NCI-H146 (cell line): ENCODE measurements around the gene SMG7.
A peak's percentile ranks its signal among the peaks of the same experiment; 100 is the strongest.

Source experiments
- DNase-seq: peaks from one replicate; lab custom pipeline; 2025; lab: John Stamatoyannopoulos, UW

Gene SMG7

DNA sequence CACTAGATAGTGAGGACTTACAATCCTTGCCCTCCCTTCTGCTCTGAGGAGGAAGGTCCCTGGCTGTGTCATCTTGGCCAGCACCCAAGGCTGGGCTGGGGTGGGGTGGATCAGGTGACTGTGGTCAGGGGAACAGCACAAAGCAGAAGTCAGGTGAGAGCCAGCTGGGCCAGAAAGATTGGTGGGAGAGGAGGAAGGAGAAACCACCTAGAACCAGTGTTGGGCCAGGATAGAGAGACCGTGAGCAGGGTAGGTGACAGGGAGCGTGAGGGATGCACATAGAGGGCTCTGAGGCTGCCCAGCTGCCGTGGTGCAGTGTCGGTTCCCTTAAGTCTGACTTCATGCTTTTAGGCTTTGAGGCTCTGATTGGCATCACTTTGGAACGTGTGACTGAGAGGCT, 95.3 kb downstream of the SMG7 start:
- DNase-seq, result no peak

DNA sequence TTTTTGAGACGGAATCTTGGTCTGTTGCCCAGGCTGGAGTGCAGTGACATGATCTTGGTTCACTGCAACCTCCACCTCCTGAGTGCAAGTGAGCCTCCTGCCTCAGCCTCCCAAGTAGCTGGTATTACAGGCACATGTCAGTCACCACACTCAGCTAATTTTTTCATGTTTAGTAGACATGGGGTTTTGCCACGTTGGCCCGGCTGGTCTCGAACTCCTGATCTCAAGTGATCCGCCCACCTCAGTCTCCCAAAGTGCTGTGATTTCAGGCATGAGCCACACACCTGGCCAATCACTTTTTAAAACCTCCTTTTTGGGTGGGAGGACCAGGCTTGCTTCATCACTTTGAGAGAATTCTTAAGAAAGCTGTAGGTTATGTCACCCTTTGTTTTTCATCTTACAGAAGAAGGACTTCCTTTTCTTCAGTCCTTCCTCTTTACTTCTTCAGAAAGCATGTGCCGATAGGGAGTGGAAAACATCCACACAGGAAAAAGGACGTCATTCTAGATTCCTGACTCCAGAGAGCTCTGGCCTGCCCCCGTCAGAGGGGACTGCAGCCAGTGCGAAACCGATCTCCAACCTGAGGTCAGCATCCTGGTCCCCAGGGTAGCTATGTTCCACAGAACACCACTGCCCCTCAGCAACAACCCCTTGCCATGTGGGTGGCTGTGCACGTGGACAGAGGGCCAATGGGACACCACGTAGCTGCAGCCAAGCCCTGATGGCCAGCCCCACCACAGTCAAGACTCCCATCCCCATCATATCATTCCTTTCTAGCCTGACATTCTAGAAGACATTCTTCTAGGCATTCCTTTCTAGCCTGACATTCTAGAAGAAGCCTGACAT, 96.1 kb downstream of the SMG7 start:
- DNase-seq, result no peak

DNA sequence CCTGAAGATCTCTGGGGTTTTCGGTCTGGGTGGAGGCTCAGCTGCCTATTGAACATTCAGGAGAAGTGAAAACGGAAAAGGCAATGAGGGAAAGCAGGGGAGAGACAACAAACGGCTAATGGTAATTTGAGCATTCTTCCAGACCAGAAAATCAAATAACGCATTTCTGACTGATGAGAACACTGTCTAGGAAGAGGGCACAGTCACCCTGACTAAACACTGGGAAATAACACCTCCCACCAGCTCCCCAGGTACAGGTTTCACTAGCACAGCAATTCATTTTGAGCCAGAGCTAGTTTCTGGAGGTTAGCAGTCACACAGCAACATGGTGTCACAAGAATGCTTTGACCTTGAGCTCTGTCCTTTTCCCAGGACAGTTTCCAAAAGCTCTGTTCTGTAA, 96.8 kb downstream of the SMG7 start:
- no peak for DNase-seq

DNA sequence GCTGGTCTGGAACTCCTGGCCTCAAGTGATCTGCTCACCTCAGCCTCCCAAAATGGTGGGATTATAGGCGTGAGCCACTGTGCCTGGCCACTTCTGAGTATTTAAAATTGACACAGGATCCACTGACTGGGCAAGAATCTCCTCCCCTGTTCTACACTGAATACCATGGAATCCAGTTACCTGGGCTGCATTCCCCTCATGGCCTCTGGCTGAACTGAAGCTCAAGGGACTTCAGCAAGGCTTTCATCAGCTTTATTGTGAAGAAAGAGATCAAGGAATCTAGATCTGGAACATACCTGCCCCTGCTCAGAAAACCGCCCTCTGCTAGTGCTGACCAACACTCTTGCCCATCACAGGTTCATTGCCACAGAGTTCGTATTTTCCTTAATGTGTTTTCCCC, 97.5 kb downstream of the SMG7 start:
- no peak for DNase-seq

DNA sequence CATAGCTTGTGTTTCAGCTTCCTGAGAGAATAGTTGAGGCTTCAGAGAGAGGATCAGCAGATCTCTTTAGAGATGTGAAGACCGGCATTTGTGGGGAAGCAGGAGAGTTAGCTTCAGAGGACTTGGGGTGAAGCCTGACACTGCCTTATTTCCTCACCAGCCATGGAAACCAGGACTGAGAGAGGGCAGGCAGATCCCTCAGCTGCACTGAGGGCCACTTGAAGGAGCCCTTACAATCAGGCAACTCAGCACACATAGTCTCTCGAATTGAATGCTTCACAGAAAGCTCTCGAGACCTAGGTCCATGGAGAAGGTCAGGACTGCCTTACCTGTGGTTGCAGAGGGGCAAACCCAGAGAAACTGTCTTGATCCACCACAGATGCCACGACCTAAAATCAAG, 98.2 kb downstream of the SMG7 start:
- DNase-seq, result no peak

DNA sequence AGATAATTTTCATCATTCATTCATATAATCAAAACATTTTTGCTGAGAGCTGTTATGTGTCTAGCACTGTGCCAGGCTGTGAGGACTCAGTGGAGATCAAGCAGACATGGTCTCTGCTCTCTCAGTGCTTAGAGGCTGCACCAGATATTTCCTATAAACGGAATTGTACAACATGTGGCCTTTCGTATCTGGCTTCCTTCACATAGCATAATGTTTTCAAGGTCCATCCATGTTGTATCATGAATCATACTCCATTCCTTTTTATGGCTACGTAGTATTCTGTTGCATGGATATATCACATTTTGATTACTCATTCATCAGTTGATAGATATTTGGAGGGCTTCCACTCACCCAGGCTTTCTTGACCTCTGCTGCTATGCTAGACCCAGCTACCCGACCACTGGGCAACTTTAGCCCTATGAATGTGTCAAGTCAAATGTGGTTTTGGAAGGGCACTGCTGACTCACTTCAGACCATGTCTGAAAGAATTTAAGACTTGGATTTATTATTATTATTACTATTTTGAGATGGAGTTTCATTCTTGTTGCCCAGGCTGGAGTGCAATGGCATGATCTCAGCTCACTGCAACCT, 99.5 kb downstream of the SMG7 start:
- DNase-seq, result no peak

DNA sequence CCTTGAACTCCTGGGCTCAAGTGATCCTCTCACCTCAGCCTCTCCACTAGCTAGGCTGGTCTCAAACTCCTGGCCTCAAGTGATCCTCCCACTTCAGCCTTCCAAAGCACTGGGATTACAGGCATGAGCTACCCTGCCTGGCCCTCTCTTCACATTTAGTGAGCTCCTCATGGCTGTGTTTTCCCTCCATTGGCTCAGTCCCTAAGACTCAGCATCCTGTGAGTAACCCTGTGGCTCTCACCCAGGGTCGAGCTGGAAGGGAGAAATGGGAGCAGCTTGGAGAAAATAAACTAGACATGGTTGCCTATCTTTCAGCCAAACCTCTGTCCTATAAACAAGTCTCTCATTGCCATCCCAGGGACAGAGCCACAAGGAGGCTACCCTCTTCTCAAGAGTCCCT, 100.4 kb downstream of the SMG7 start:
- no peak for DNase-seq

DNA sequence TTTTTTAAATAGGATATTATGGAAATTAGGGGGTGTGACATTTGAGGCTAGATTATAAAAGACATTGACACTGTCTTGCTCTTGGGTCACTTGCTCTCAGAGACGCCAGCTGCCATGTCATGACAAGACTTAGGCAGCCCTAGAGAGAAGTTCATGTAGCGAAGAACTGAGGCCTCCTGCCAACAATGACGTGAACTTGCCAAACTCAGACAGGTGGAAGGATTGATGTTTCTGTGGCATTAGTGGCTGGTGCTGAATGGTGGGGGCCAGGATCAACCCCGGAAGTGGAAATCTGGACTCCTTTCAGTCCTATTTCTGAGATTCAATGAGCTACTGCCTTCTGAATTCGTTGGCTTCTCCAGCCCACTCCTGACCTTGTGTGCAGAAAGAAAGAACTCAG, 103.3 kb downstream of the SMG7 start:
- DNase-seq, result no peak

DNA sequence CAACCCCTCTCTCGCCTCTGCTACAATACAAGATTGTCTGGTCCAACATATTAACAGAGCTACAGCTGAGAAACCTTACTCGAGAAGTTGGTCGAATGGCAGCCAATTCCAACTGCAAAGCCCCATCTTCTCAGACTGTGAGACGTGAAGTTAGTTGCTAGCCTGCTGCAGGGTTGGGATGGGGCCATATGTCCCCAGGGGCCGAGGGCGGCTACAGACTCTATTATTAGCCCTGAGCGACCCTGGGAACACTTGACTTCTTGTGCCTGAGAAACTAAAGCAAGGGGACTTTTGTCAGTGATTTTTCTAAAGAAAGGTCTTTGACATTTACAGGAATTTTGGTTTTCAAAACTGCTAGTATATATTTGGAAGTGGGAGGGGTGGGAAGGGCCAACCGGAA, 104.2 kb downstream of the SMG7 start:
- no peak for DNase-seq

DNA sequence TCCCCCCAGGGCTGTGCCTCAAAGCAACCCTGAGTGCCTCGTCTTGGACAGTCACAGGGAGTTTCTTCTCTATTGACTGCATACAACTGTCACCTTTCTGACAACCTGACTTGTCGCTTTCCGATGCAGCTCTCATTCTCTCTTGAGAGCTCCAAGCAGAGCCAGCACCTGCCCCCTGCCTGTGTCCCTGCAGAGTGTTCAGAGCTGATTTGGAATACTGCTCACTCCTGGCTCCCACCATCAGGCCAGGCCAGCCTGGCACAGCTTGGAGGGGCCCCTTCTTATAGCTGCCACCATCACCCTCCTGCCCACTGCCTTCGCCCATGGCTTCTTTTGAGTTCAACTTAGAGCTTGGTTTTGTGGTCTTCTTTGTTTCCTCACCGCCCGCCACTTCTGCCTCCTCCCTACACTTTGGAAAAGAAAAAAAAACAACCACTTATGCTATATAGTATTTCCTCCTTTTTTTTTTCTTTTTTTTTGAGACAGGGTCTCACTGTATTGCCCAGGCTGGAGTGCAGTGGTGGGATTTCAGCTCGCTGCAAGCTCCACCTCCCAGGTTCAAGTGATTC, 105.7 kb downstream of the SMG7 start:
- no peak for DNase-seq

DNA sequence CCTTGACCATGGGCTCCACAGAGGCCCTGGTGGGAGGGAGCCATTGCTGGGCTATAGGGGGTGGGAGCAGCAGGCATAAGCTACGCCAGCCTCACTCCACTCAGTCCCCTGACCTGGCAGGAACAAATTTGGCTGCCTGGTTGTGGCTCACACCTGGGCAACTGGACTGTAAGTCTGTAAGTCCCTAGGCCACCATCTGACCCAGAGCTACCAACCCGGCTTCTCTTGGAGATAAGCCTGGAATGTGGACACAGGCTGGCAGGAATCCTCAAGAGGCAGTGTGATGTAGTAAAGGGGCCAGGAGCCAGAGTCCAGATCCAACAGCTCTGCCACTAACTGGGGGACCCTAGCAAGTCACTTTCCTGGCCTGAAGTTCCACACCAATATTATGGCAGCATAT, 106.6 kb downstream of the SMG7 start:
- DNase-seq, result no peak

DNA sequence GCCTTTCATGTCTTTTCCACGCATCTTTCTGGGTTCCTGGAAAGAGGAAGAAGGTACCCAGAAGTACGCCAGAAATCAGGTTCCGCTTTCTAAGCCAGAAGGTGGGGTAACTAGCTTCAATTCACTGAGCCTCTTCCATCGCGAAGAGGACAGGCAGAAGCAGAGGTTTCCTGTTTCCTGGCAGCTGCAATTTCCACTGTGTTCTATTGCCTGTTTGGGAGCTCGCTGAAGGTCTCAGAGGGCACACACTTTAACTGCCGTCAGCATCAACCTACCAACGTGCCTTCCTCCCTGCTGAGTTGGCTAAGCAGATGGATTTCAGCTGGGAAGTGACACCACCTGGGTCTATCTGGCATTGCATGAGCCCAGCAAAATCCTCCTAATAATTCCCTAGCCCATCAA, 108.0 kb downstream of the SMG7 start:
- peak; percentile 25 for DNase-seq

DNA sequence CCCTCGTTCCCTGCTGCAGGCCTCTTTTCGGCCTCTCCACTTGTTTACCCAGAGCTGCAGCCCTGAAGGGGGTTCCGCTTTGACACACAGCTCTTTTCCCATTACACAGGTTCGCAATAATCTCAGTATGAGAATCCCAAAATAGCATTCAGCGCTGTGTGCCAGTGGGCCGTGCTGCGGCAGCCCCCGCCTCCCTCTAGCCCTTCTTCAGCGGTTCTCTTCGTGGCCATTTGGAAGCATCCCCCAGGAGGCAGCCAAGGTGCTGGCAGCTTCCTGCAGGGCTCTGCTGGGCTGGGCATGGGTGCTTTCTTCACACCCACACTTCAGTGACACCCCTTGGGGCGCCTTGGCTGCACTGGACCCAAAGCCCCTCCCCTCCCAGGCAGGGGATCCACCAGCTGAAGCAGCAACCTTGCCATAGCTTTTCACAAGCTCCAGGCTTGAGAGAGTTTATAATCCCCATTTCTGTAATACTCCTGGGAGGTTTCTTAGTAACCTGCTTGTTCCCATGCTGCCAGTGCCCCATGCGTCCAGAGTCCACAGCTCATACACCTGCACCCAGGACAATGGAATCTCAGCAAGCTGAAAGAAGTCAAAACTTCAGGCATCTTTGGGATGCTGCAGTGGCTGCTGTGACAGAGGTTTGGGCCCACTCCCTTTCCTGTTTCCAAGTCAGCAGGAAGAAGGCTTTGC, 109.9 kb downstream of the SMG7 start:
- DNase-seq, result no peak

DNA sequence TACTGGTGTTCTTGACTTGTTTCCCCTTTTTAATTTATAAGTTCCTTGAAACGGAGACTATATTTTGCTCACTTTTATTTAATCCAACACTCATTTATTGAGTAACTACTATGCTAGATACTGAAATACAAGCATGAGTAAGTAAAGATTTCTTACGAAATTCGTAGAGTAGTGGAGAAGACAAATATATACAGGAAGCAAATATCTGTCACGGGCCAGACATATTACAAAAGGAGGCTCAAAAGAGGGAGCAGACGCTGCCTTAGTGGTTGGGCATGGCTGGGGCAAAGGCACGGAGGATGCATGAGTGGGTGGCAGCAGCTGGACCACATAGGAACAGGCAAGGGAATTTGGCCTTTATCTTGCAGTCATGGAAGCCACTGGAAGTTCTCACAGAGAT, 111.2 kb downstream of the SMG7 start:
- DNase-seq, result no peak

DNA sequence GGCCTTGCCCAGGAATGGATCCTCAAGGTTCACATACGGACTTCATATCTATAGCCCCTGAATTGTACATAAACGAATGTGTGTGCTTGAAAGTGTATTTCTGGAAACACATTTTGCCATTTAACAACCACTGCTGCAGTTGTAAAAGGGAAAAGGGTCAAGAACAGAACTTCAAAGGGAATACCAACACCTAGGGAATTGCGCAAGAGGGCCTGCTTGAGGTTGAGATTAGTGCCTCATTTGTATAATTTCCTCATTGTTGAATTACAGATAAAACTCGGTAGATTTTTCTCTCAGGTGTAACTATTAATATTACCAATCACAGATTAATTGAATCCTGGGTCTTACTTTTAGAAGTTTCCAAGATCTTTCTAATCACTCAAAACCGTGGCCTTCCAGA, 111.8 kb downstream of the SMG7 start:
- DNase-seq, result no peak

DNA sequence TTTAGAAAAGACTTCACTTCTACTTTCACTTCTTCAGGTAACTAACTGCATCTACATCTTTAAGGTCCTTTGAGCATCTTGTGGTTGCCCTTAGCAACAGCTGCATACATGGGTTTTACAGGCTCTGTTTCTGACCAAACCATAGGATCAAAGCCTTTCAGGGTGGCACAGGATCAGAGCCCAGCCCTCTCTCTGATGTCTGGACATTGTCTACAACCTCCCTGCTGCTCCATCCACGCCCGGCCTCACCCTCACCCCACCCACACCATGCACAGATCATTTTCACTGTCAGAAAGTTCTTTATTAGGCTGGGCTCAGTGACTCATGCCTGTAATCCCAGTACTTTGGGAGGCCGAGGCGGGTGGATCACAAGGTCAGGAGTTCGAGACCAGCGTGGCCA, 112.7 kb downstream of the SMG7 start:
- no peak for DNase-seq

DNA sequence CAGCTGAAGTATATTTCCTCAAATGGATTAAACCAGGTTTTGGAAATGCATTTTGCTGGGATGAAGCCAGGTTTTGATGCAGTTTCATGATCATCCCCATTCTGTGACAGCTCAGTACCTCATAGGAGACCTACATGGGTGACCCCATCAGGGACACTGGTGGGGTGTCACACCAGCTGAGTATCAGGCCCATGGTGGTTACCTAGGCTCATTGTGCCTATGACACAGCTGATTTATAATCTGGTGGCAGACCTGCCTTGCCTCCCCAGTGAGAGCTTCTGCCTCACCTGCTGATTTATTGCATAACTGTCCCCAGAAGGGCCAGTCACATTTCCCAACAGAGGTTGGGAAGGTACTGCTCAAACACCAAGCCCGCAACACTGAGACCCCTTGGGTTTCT, 114.2 kb downstream of the SMG7 start:
- no peak for DNase-seq

DNA sequence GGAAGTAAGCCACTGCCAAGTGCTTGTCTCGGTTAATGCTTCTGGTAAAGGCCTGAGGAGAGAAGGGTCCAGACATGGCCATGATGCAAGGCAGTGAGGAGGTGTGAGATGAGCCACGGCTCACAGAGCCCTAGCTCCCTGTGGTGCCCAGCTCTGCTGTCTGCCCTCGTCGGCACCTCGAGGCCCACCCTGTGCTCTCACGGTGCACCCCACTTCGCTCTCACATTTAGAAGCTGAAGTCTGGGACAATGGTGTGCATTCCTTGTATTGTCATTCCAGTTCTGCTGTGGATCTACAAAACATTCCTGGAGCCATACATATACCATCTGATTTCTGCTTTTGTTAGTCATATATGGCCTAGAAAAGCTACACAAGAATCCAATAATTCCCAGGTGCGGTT, 114.6 kb downstream of the SMG7 start:
- no peak for DNase-seq

DNA sequence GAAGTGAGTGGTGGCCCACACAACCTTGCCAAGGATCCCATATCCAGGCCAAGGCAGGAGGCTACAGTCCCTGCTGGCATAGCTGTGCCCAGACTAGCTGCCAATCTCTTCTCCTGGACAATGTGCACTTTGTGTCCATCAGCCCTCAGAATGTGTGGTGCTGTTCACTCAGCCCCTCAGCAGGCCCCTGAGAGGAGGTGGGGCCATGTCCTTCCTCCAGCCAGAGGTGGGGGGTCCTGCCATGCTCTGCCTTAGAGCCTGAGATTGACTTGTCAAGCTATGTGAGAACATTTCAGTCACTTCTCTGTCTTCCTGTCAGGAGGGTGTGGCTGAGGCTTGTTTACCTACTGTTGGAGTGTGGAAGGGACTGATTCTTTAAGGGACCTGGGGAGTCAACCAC, 116.5 kb downstream of the SMG7 start:
- no peak for DNase-seq

DNA sequence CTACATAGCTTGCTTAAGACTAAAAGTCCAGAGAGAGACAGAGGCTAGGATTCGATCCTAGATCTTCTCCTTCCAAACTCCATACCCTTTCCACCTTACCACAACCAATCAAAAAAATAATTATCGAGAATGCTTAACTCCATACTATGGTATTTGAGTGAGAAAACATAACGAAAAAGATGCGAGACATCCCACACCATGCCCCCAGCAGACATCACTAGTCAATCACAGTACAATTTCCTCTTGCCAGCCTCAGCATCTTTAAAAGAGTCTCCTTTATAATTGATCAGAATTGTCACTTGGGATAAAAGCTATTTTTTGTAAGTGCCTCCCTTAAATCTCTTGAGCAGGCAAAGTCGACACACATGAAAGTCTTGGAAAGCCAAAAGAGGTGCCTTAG, 117.1 kb downstream of the SMG7 start:
- no peak for DNase-seq

DNA sequence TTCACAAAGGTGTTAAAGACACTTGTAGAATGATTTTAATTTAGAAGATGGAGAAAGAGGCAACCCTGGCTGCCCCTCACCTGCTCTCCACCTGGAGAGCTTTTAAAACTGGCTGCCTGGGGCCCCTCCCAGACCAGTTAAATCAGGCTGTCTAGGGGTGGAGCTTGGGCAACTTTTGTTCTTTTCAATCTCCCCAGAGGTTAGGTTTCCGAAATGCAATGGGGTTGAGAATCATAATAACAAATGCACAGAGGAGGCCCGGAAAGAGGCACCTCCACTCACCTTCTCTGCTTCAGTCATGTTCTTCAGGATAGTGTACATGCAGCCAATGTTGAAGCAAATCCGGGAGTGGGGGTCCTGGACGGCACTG, 117.6 kb downstream of the SMG7 start:
- no peak for DNase-seq

DNA sequence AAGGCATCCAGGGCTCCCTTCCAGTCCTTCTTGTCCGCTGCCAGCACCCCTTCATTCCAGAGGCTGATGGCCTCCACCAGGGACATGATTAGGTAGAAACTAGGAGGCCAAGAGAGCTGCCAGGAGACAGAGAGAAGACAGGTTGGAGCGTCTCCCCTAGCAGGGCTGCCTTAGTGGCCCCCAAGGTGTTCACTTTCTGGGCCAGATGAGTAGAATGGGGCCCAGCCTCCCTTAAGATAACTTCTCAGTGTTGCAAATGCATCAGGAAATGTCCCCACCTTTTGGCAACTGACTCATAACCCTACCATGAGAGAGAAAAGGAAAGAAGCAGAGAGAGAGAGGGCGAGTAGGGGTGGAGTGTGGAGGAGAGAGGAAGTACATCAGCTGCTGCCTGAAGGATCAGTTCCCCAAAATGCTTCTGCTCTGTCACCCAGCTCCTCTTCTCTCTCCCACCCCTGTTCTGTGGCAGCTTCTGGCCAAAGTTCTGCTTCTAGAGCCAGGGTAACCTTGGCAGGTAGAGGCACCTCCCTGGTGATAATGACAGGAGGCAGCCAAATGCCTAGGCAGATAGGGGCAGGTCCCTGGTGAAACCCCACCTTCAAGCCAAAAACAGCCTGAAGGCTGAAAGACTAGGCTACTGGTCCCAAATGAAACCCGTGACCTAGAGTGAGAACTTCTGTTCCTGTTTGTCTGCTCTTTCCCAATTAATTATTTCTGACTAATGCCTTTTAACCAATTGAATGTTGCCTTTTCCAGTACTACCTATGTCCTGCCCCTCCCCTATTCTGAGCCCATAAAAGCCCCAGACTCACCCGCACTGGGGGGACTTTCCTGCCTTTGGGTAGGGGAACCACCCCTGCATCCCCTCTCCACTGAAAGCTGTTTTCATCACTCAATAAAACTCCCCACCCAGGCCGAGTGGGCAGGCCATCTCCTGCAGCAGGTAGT, 118.2 kb downstream of the SMG7 start, which contains the start of gene NCF2:
NCF2 (minus strand) TSS at position 216 of the 948 bp plus-strand sequence; CDS start at position 86, 130 bp downstream.
- no peak for DNase-seq
